GM15510 (cell line): ENCODE data around the gene DR1.

Experiments
- POLR2A ChIP-seq: IDR thresholded peaks from 3 replicates; pipeline ENCODE4 v1.6.1; 2011; ENCODE audit warnings: borderline replicate concordance; ENCODE audit not compliant: insufficient read length; ENCODE audit errors: extremely low read depth

The DR1 gene

DNA sequence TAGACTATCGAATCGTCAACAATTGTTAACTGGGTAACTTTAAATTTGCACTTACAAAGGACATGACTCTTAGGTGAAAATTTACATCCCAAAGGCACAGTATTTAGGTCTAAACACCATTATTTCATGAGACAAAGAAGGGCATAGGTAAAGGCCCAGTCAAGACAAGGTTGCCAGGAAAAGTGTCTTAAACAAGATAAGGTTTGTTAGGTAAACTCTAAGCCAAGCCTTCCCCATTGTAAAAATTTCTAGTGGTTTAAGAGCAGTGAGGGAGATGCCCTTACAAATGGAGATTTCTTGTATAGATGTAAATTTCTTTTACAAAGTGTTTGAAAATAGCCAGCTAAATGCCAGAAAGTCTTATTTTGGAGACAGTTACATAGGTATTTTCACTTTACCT, 65.3 kb downstream of the DR1 start:
- no peak for TF ChIP-seq POLR2A

DNA sequence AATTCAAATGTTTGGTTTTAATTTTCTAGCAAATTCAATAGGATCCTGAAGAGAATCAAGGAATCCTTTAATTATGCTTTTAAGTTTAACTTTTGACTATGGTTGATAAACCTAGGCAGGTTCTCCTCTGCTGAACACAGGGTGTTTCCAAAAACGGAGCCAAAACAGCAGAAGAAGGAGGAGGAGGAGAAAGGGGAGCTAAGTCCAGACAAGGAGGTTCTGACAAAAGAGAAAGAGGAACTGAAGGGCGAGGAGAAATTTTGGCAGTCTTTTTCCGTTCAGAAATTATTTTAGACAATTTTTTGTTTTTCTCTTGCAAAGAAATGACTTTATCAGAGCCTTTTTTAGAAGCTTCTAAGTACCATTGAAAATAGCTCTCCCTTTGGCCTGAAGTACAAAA, 69.0 kb downstream of the DR1 start:
- TF ChIP-seq POLR2A, result no peak

DNA sequence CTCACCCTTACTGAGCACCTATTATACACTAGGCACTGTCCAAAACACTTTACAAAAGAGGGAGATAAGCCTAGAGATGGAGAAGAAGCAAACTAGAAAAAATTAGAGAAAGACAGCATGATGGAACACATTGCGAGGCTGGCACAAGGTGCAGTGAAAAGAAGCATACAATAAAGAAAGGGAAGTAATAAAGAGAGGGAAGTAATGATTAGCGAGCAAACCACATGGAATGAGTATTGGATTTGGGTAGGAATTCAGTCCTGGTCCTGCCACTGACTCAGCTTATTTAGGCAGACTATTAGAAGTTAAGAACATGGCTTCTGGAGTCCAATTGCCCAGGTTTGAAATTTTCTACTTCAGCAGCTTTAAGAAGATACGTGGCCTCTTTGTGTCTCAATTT, 69.6 kb downstream of the DR1 start:
- no peak for TF ChIP-seq POLR2A

DNA sequence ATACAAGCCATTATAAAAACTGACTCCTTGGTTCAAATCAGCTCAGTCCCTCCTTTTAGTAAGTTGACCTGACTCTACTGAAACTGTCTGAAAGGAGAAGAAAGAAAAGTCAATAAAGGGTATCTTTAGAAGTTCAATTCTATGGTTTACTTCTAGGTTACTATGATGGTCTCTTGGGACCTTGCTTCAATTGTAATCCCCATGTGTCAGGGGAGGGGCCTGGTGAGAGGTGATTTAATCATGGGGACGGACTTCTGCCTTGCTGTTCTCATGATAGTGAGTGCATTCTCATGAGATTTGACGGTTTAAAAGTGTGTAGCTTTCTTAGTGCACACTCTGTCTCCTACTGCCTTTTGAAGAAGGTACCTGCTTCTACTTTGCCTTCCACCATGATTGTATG, 70.5 kb downstream of the DR1 start:
- TF ChIP-seq POLR2A, result no peak
